Keratinocyte (primary cell): ENCODE measurements around the gene LYPD6. TPM values are rescaled to one million over a fixed set of nuclear protein-coding genes. Genes with fewer than 3 reads are reported as not detected.

Source experiments
- DNase-seq: peaks from one replicate; pipeline ENCODE4 v3.0.0-alpha.2; 2011; ENCODE audit warnings: low read depth, missing footprints, low spot score
- FAIRE-seq: peaks from 2 replicates; lab custom pipeline; 2011; peaks lifted over from hg19 to GRCh38; lab: Jason Lieb, UNC
- H2AFZ ChIP-seq: 2 replicates; pipeline ENCODE4 v1.6.0; 2012; ENCODE audit warnings: low read length, control low read depth, inconsistent platforms; ENCODE audit not compliant: control insufficient read depth
- H3K27ac ChIP-seq: 2 replicates; pipeline ENCODE4 v1.5.1; 2011; ENCODE audit warnings: low read length; ENCODE audit not compliant: control insufficient read depth, insufficient read depth
- H3K27me3 ChIP-seq: 3 replicates; pipeline ENCODE4 v1.6.0; 2011; ENCODE audit warnings: low read length; ENCODE audit not compliant: control insufficient read depth, insufficient read depth; ENCODE audit errors: extremely low read depth
- H3K36me3 ChIP-seq, 2 experiments: 2 replicates in 1 of 2; 3 replicates in 1 of 2; pipeline ENCODE4 v1.5.1; 2011; ENCODE audit warnings: low read length in 2 of 2, mild to moderate bottlenecking in 1 of 2; ENCODE audit not compliant: control insufficient read depth in 2 of 2, insufficient read depth in 2 of 2; ENCODE audit errors: extremely low read depth in 1 of 2
- H3K4me1 ChIP-seq: 3 replicates; pipeline ENCODE4 v1.5.1; 2011; ENCODE audit warnings: low read length; ENCODE audit not compliant: control insufficient read depth, insufficient read depth; ENCODE audit errors: extremely low read depth
- H3K4me2 ChIP-seq: 3 replicates; pipeline ENCODE4 v1.6.0; 2011; ENCODE audit warnings: low read depth, low read length; ENCODE audit not compliant: control insufficient read depth, insufficient read depth; ENCODE audit errors: extremely low read depth
- H3K4me3 ChIP-seq, 3 experiments: fragments of 200-600 bp in 1 of 3; sonication (generic) in 1 of 3; 2 replicates in 2 of 3; 3 replicates in 1 of 3; pipeline ENCODE4 v1.5.1; 2011 to 2016; ENCODE audit warnings: low read length in 3 of 3, mild to moderate bottlenecking in 3 of 3, control low read depth in 2 of 3, inconsistent platforms in 1 of 3, low read depth in 1 of 3, mixed read lengths in 1 of 3, mixed run types in 1 of 3, moderate library complexity in 1 of 3; ENCODE audit not compliant: control insufficient read depth in 2 of 3, insufficient read depth in 2 of 3; ENCODE audit errors: extremely low read depth in 1 of 3
- H3K79me2 ChIP-seq: 2 replicates; pipeline ENCODE4 v1.6.0; 2012; ENCODE audit warnings: low read length; ENCODE audit not compliant: control insufficient read depth, insufficient read depth
- H3K9ac ChIP-seq: 3 replicates; pipeline ENCODE4 v1.6.0; 2011; ENCODE audit warnings: low read length; ENCODE audit not compliant: control insufficient read depth, insufficient read depth; ENCODE audit errors: extremely low read depth
- H3K9me1 ChIP-seq: 3 replicates; pipeline ENCODE4 v1.6.0; 2011; ENCODE audit warnings: low read length; ENCODE audit not compliant: control insufficient read depth, insufficient read depth; ENCODE audit errors: extremely low read depth
- H3K9me3 ChIP-seq: 2 replicates; pipeline ENCODE4 v1.5.1; 2012; ENCODE audit warnings: low read depth, low read length; ENCODE audit not compliant: control insufficient read depth
- H4K20me1 ChIP-seq: 3 replicates; pipeline ENCODE4 v1.6.0; 2011; ENCODE audit warnings: low read length; ENCODE audit not compliant: control insufficient read depth, insufficient read depth; ENCODE audit errors: extremely low read depth
- CTCF ChIP-seq, 3 experiments: IDR thresholded peaks in 1 of 3; conservative IDR thresholded peaks in 1 of 3; optimal IDR thresholded peaks in 1 of 3; 2 replicates in 2 of 3; 3 replicates in 1 of 3; pipeline versions ENCODE3 to v1.5.1; 2011; ENCODE audit warnings: low read length in 3 of 3, mild to moderate bottlenecking in 3 of 3, moderate library complexity in 2 of 3, control low read depth in 1 of 3, inconsistent platforms in 1 of 3; ENCODE audit not compliant: insufficient read depth in 2 of 3; ENCODE audit errors: extremely low read depth in 1 of 3
- EZH2 ChIP-seq: IDR thresholded peaks from one replicate; pipeline ENCODE4 v1.6.1; 2012; ENCODE audit warnings: inconsistent platforms, mild to moderate bottlenecking, low read length, moderate library complexity
- dilution Hi-C: fragments of 300-500 bp; cut with MboI; formaldehyde crosslinking; loops from one replicate; pipeline ENCODE4 v1.7.0; 2020; ENCODE audit warnings: low sequenced_read_pairs; ENCODE audit not compliant: extremely low pct_ligation_motif_present
- polyA plus RNA-seq, 5 experiments: library from polyadenylated mRNA; depleted of rRNA in 3 of 5; stranded (reverse) in 3 of 5; stranded (forward) in 1 of 5; unstranded in 1 of 5; fragments of >200 nt; gene quantifications; 1 replicate in 1 of 5; 2 replicates in 3 of 5; 3 replicates in 1 of 5; pipeline versions ENCODE4 v1.2.1 to v1.2.3, GENCODE V29; 2011 to 2012; ENCODE audit warnings: missing spikeins in 2 of 5, low read depth in 1 of 5, low replicate concordance in 1 of 5

Gene LYPD6
- polyA plus RNA-seq, 1 donor (not counting 4 experiments of a cell fraction or from before 2014, with no cell fraction given): 3.5 TPM

GRCh38 chr2:149423630-149424029 is 93.2 kb downstream of the LYPD6 start:
- dilution Hi-C loops: no loop called here
- Histone ChIP-seq H2AFZ (no peak overlapping the region), H3K4me2 (no peak overlapping the region), H3K9ac (no peak overlapping the region), H4K20me1 (no peaks in the 10 kb centered on the region), H3K36me3 (no peaks in the 10 kb centered on the region), H3K4me1 (peaks cover 19% of the 10 kb centered on the region), H3K27me3 (no peaks in the 10 kb centered on the region), H3K9me1 (no peaks in the 10 kb centered on the region), H3K27ac (no peak overlapping the region), H3K4me3 (no peak overlapping the region), H3K9me3 (no peaks in the 10 kb centered on the region), H3K79me2 (no peaks in the 10 kb centered on the region)
- DNase-seq: no peak
- TF ChIP-seq EZH2 (no peak), CTCF (optimal IDR thresholded peaks at IDR 0.05 in 1 of 3, IDR thresholded peaks at IDR 0.05 in 1 of 3, conservative IDR thresholded peaks at IDR 0.05 in 1 of 3; ENCODE audit: extremely low read depth in 1 of 3, insufficient read depth in 2 of 3, low read length in 3 of 3) (no peak)
- FAIRE-seq: no peak

DNA sequence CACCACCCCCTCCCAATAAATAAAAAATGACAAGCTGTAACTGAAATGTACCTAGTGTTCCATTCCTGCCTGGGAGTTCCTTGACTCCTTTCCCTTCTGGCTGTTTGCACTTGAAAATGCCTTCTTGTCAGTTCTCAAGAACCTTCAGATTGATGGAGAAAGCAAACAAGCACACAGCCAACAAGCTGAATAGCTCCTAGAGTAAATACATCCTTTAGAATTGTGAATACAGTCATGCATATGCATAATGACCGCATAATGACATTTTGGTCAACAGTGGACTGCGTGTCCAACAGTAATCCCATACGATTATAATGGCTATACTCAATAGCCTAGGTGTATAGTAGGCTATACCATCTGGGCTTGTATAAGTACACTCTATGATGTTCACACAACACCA is 97.0 kb downstream of the LYPD6 start:
- Histone ChIP-seq H3K36me3 (no peaks in the 10 kb centered on the region), H3K27ac (no peak overlapping the region), H3K27me3 (no peaks in the 10 kb centered on the region), H3K9me1 (no peaks in the 10 kb centered on the region), H3K79me2 (no peaks in the 10 kb centered on the region), H3K4me1 (peaks cover 11% of the 10 kb centered on the region), H4K20me1 (no peaks in the 10 kb centered on the region), H3K9me3 (no peaks in the 10 kb centered on the region), H2AFZ (no peak overlapping the region), H3K4me3 (no peak overlapping the region), H3K9ac (no peak overlapping the region), H3K4me2 (no peak overlapping the region)
- FAIRE-seq (no peak), DNase-seq (no peak)
- TF ChIP-seq CTCF (optimal IDR thresholded peaks at IDR 0.05 in 1 of 3, IDR thresholded peaks at IDR 0.05 in 1 of 3, conservative IDR thresholded peaks at IDR 0.05 in 1 of 3; ENCODE audit: extremely low read depth in 1 of 3, insufficient read depth in 2 of 3, low read length in 3 of 3) (no peak), EZH2 (no peak)
- dilution Hi-C loops: no loop called here
